ENCODE measurements around the gene NXN.
"Not testable (repeated sequence)": the region's sequence is repeated elsewhere in the genome, so short reads cannot be mapped to it uniquely, and the experiment has no call there.

The NXN gene

GRCh38 chr17:958712-959451, 20.7 kb downstream of the NXN start:
- H3K27ac ChIP-seq: no peak overlapping the region
- TF ChIP-seq CTCF (conservative IDR thresholded peaks at IDR 0.05) (no peak), ZFX (IDR thresholded peaks at IDR 0.05) (no peak)

- TF ChIP-seq CTCF (conservative IDR thresholded peaks at IDR 0.05) (no peak), ZFX (IDR thresholded peaks at IDR 0.05) (no peak)
These were observed 21.6 kb downstream of the NXN start for GRCh38 chr17:957856-958421.

GRCh38 chr17:956905-957304, 22.7 kb downstream of the NXN start:
- no peak overlapping the region for H3K27ac ChIP-seq

More at GRCh38 chr17:957856-958421, 21.6 kb downstream of the NXN start:
- H3K27ac ChIP-seq: no peak overlapping the region

GRCh38 chr17:954431-955164, 25.0 kb downstream of the NXN start:
- no peak overlapping the region for H3K27ac ChIP-seq
- TF ChIP-seq CTCF (conservative IDR thresholded peaks at IDR 0.05): no peak

More at GRCh38 chr17:956905-957304, 22.7 kb downstream of the NXN start:
- TF ChIP-seq CTCF (conservative IDR thresholded peaks at IDR 0.05): no peak
- no peak for TF ChIP-seq ZFX (IDR thresholded peaks at IDR 0.05)

GRCh38 chr17:953767-954166, 25.8 kb downstream of the NXN start:
- H3K27ac ChIP-seq: no peak overlapping the region
- TF ChIP-seq ZFX (IDR thresholded peaks at IDR 0.05): no peak
- TF ChIP-seq CTCF (conservative IDR thresholded peaks at IDR 0.05): no peak

GRCh38 chr17:952592-952991, 27.0 kb downstream of the NXN start:
- not testable (repeated sequence) for H3K27ac ChIP-seq

- TF ChIP-seq ZFX (IDR thresholded peaks at IDR 0.05): no peak
- no peak for TF ChIP-seq CTCF (conservative IDR thresholded peaks at IDR 0.05)
- H3K27ac ChIP-seq: no peak overlapping the region
These were observed 28.0 kb downstream of the NXN start for GRCh38 chr17:951325-952132.

All from C4-2B (cell line).